ENCODE measurements around the gene TLR5.

DNA sequence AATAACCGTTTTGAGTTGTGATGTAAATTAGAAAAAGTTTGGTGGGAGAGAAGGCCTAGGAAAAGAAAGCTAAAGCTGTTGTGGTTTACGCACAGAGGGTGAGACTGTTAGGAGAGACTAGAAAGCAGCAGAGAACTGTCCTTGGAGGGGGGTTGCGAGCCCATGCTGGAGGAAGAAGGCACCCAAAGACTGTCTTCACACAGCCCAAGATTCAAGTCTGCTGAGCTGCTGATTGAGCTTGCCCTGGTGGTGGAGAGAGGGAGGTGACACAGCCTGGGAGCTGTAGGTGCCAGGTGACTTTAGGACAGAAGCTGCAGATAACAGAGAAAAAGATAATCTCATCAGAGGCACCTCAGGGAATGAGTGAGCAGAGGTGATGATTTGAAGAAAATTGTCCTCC is 18.3 kb upstream of the TLR5 start:
- TF ChIP-seq, protein P1, sequence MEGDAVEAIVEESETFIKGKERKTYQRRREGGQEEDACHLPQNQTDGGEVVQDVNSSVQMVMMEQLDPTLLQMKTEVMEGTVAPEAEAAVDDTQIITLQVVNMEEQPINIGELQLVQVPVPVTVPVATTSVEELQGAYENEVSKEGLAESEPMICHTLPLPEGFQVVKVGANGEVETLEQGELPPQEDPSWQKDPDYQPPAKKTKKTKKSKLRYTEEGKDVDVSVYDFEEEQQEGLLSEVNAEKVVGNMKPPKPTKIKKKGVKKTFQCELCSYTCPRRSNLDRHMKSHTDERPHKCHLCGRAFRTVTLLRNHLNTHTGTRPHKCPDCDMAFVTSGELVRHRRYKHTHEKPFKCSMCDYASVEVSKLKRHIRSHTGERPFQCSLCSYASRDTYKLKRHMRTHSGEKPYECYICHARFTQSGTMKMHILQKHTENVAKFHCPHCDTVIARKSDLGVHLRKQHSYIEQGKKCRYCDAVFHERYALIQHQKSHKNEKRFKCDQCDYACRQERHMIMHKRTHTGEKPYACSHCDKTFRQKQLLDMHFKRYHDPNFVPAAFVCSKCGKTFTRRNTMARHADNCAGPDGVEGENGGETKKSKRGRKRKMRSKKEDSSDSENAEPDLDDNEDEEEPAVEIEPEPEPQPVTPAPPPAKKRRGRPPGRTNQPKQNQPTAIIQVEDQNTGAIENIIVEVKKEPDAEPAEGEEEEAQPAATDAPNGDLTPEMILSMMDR (IDR thresholded peaks at IDR 0.05) = no peak
- TF ChIP-seq POLR2A (IDR thresholded peaks at IDR 0.05; ENCODE audit: low read depth) = no peak
- TF ChIP-seq POLR2AphosphoS5 (IDR thresholded peaks at IDR 0.05) = no peak
- TF ChIP-seq EP300 (IDR thresholded peaks at IDR 0.05) = no peak
